SH-SY5Y (cell line): ENCODE data around the gene ATP6V1E1.

ENCODE experiments used
- GATA2 ChIP-seq: IDR thresholded peaks from 2 replicates; pipeline ENCODE4 v1.6.1; 2011; ENCODE audit warnings: mild to moderate bottlenecking, low read depth, low read length
- GATA3 ChIP-seq: IDR thresholded peaks from 2 replicates; pipeline ENCODE4 v1.6.1; 2011; ENCODE audit warnings: low read depth, mild to moderate bottlenecking, low read length, moderate library complexity

DNA sequence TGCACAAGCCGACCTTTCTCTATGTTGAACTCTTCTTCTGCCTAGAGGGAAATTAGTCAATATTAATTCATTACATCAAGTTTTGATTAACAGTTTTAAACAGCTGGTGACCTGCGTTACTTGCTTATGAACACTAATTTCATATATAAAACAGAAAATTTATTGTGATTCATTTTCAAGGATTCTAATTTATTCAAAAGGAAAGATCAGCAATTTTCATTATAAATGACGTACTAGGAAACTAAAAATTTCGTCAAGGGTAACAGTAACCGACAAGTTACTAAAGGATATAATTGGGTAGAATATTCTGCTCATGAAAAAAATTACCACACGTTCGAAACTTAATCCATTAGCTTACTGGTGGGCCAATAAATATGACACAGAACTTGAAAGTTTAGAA, 15.3 kb downstream of the ATP6V1E1 start:
- TF ChIP-seq GATA2 = no peak
- no peak for TF ChIP-seq GATA3
